DND-41 (cell line): ENCODE data around the gene ERO1B.

Source experiments
- ATAC-seq: fragments of 200-7000 bp; cut with Tn5 transposase; 3 replicates; pipeline ENCODE4 v1.9.1; 2021; ENCODE audit warnings: low read depth; ENCODE audit not compliant: insufficient read depth
- DNase-seq: peaks from one replicate; pipeline ENCODE4 v3.0.0-alpha.2; 2020
- H2AFZ ChIP-seq: 2 replicates; pipeline ENCODE4 v1.6.0; 2012; ENCODE audit warnings: low read depth, low read length
- H3K27ac ChIP-seq: 2 replicates; pipeline ENCODE4 v1.5.1; 2012; ENCODE audit warnings: low read length, inconsistent platforms
- H3K27me3 ChIP-seq: fragments of 200-600 bp; sonication (generic); 2 replicates; pipeline ENCODE4 v1.6.0; 2012; ENCODE audit warnings: low read length, mild to moderate bottlenecking, inconsistent platforms; ENCODE audit not compliant: insufficient read depth, poor library complexity
- H3K36me3 ChIP-seq: 2 replicates; pipeline ENCODE4 v1.5.1; 2012; ENCODE audit warnings: low read length, inconsistent platforms; ENCODE audit not compliant: insufficient read depth
- H3K4me1 ChIP-seq: 2 replicates; pipeline ENCODE4 v1.5.1; 2012; ENCODE audit warnings: mild to moderate bottlenecking, low read length; ENCODE audit not compliant: insufficient read depth
- H3K4me2 ChIP-seq: 2 replicates; pipeline ENCODE4 v1.6.0; 2012; ENCODE audit warnings: mild to moderate bottlenecking, moderate library complexity, low read length, inconsistent platforms; ENCODE audit not compliant: insufficient read depth
- H3K4me3 ChIP-seq, 2 experiments: fragments of 200-600 bp in 1 of 2; shearing (Covaris generic) in 1 of 2; 2 replicates each; pipeline ENCODE4 v1.5.1; 2012 to 2016; ENCODE audit warnings: inconsistent platforms in 2 of 2, low read length in 2 of 2, mild to moderate bottlenecking in 2 of 2, low read depth in 1 of 2, moderate library complexity in 1 of 2
- H3K79me2 ChIP-seq: 2 replicates; pipeline ENCODE4 v1.6.0; 2012; ENCODE audit warnings: low read length, inconsistent platforms; ENCODE audit not compliant: insufficient read depth
- H3K9ac ChIP-seq: 2 replicates; pipeline ENCODE4 v1.6.0; 2012; ENCODE audit warnings: low read depth, mild to moderate bottlenecking, inconsistent platforms, low read length, moderate library complexity
- H3K9me3 ChIP-seq: 2 replicates; pipeline ENCODE4 v1.5.1; 2012; ENCODE audit warnings: low read length, moderate library complexity, mild to moderate bottlenecking, inconsistent platforms; ENCODE audit not compliant: insufficient read depth, severe bottlenecking
- H4K20me1 ChIP-seq: 2 replicates; pipeline ENCODE4 v1.6.0; 2012; ENCODE audit warnings: low read length; ENCODE audit not compliant: insufficient read depth
- EZH2 ChIP-seq: IDR thresholded peaks from 3 replicates; pipeline ENCODE4 v1.6.1; 2012; ENCODE audit warnings: borderline replicate concordance, low read depth, mild to moderate bottlenecking, moderate library complexity, low read length, inconsistent platforms; ENCODE audit not compliant: severe bottlenecking
- TF ChIP-seq, protein P1 (sequence below): IDR thresholded peaks from 2 replicates; pipeline ENCODE4 v1.5.1; 2012; ENCODE audit warnings: borderline replicate concordance, low read length, moderate library complexity, mild to moderate bottlenecking; ENCODE audit not compliant: poor library complexity, severe bottlenecking; ENCODE audit errors: extremely low read depth

The ERO1B gene

DNA sequence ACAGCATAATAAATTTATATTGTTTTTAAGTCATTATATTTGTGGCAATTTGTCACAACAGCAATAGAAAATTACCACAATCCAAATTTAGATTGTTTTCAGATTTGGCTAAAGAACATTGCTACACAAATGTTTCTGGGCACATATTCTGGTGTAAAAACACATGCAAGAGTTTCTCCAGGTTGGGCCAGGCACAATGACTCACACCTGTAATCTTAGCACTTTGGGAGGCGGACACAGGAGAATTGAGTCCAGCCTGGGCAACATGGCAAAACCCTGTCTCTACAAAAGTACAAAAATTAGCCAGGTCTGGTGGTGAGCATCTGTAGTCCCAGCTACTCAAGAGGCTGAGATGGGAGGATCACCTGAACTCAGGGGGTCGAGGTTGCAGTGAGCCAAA lies 8.4 kb downstream of the ERO1B start:
- no peak overlapping the region for H3K4me3 ChIP-seq
- ATAC-seq (no peak), DNase-seq (no peak)
- no peak overlapping the region for H3K9ac ChIP-seq
- H3K4me1 ChIP-seq = no peaks in the 10 kb centered on the region
- no peak overlapping the region for H2AFZ ChIP-seq
- TF ChIP-seq, protein P1, sequence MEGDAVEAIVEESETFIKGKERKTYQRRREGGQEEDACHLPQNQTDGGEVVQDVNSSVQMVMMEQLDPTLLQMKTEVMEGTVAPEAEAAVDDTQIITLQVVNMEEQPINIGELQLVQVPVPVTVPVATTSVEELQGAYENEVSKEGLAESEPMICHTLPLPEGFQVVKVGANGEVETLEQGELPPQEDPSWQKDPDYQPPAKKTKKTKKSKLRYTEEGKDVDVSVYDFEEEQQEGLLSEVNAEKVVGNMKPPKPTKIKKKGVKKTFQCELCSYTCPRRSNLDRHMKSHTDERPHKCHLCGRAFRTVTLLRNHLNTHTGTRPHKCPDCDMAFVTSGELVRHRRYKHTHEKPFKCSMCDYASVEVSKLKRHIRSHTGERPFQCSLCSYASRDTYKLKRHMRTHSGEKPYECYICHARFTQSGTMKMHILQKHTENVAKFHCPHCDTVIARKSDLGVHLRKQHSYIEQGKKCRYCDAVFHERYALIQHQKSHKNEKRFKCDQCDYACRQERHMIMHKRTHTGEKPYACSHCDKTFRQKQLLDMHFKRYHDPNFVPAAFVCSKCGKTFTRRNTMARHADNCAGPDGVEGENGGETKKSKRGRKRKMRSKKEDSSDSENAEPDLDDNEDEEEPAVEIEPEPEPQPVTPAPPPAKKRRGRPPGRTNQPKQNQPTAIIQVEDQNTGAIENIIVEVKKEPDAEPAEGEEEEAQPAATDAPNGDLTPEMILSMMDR = no peak
- no peak for TF ChIP-seq EZH2
- H3K4me2 ChIP-seq = no peak overlapping the region
- H3K79me2 ChIP-seq = 0 out of 2 replicates have a peak, but pooled peaks cover 2% of the 10 kb centered on the region
- H3K27ac ChIP-seq = no peak overlapping the region
- H3K9me3 ChIP-seq = no peaks in the 10 kb centered on the region
- no peaks in the 10 kb centered on the region for H3K27me3 ChIP-seq
- H3K36me3 ChIP-seq = no peaks in the 10 kb centered on the region
- no peaks in the 10 kb centered on the region; the same call in 1 of the 2 replicates for H4K20me1 ChIP-seq

DNA sequence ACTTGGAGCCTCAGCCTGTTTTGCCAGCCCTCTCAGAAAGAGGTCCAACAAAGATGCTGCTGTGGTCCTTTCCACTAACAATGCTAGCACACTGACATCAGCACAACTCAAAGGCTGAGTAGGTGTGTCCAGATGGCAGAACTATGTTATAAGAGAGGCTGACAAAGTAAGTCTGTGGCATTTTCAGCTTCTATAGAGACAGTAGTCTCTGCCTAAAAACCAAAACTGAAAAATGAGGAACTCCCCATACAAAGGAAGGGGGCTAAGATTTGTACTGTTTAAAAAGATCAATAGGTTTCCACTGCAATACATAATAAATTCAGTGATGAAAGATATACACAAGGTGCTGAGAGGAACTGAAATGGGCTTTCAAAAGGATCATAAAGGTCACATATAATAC lies 12.3 kb downstream of the ERO1B start:
- Histone ChIP-seq H4K20me1 (no peaks in the 10 kb centered on the region; the same call in 1 of the 2 replicates), H3K4me2 (no peak overlapping the region), H3K27ac (no peak overlapping the region), H2AFZ (no peak overlapping the region), H3K4me1 (no peaks in the 10 kb centered on the region), H3K9me3 (no peaks in the 10 kb centered on the region), H3K79me2 (no peaks in the 10 kb centered on the region), H3K36me3 (0 out of 2 replicates have a peak, but pooled peaks cover 5% of the 10 kb centered on the region), H3K27me3 (no peaks in the 10 kb centered on the region), H3K9ac (no peak overlapping the region), H3K4me3 (no peak overlapping the region)
- ATAC-seq = no peak
- no peak for TF ChIP-seq EZH2
- TF ChIP-seq, protein P1 = no peak
- no peak for DNase-seq

DNA sequence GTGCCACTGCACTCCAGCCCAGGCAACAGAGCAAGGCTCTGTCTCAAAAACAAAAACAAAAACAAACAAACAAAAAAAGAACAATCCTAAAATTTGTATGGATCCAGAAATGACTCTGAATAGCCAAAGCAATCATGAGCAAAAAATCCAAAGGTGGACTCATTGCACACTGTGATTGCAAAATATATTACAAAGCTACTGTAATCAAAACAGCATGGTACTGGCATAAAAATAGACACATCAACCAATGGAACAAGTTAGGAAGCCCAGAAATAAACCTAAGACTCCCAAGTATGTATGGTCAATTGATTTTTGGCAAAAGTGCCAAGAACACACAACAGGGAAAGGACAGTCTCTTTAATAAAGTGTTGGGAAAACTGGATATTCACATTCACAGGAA lies 19.9 kb downstream of the ERO1B start:
- H3K27me3 ChIP-seq = no peaks in the 10 kb centered on the region
- no peak overlapping the region for H2AFZ ChIP-seq
- H3K4me1 ChIP-seq = no peaks in the 10 kb centered on the region
- no peak overlapping the region for H3K4me3 ChIP-seq
- no peak overlapping the region for H3K4me2 ChIP-seq
- no peak overlapping the region for H3K27ac ChIP-seq
- no peaks in the 10 kb centered on the region for H4K20me1 ChIP-seq
- peaks cover 11% of the 10 kb centered on the region; the same call in 1 of the 2 replicates for H3K36me3 ChIP-seq
- ATAC-seq (no peak), DNase-seq (no peak)
- TF ChIP-seq, protein P1 = no peak
- no peak for TF ChIP-seq EZH2
- H3K9ac ChIP-seq = no peak overlapping the region
- no peaks in the 10 kb centered on the region for H3K79me2 ChIP-seq
- peaks cover 20% of the 10 kb centered on the region for H3K9me3 ChIP-seq

DNA sequence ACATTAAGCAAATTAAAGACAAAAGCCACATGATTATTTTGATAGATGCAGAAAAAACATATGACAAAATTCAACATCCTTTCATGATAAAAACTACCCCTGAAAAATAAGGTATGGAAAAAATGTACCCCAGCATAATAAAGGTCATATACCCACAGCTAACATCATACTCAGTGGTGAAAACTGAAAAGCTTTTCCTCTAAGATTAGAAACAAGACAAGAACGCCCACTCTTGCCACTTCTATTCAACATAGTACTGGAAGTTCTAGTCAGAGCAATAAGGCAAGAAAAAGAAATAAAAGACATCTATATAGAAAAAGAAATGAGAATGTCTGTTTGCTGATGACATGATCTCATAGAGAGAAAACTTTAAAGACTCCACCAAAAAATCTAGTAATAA lies 20.7 kb downstream of the ERO1B start:
- no peak overlapping the region for H3K9ac ChIP-seq
- no peak overlapping the region for H3K27ac ChIP-seq
- peaks cover 11% of the 10 kb centered on the region; the same call in 1 of the 2 replicates for H3K36me3 ChIP-seq
- no peaks in the 10 kb centered on the region for H3K27me3 ChIP-seq
- H3K4me1 ChIP-seq = no peaks in the 10 kb centered on the region
- no peaks in the 10 kb centered on the region for H4K20me1 ChIP-seq
- no peak overlapping the region for H3K4me3 ChIP-seq
- no peak for ATAC-seq
- no peak overlapping the region for H3K4me2 ChIP-seq
- DNase-seq = no peak
- H2AFZ ChIP-seq = no peak overlapping the region
- no peak for TF ChIP-seq EZH2
- H3K9me3 ChIP-seq = peaks cover 20% of the 10 kb centered on the region
- H3K79me2 ChIP-seq = no peaks in the 10 kb centered on the region
